Neural progenitor cell (in vitro differentiated cells): ENCODE results near the gene SZRD1.
"Not testable (repeated sequence)": the region's sequence is repeated elsewhere in the genome, so short reads cannot be mapped to it uniquely, and the experiment has no call there.

Experiments
- EZH2 ChIP-seq: fragments of 200-600 bp; sonication (generic); IDR thresholded peaks from 2 replicates; pipeline ENCODE4 v1.6.1; 2017; ENCODE audit warnings: antibody characterized with exemption, mild to moderate bottlenecking, moderate library complexity
- TF ChIP-seq, protein P1 (sequence below): fragments of 200-600 bp; sonication (generic); IDR thresholded peaks from 2 replicates; pipeline ENCODE4 v1.5.1; 2017; ENCODE audit warnings: antibody characterized with exemption, mild to moderate bottlenecking

DNA sequence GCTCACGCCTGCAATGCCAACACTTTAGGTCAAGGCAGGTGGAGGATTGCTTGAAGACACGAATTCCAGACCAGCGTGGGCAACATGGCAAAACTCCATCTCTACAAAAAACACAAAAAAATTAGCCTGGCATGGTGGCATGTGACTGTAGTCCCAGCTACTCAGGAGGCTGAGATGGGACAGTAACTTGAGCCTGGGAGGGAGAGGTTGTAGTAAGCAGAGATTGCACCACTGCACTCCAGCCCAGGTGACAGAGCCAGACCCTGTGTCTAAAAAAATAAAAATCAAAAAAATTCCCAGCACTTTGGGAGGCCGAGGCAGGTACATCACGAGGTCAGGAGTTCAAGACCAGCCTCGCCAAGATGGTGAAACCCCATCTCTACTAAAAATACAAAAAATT, 23.8 kb upstream of the SZRD1 start:
- TF ChIP-seq, protein P1, sequence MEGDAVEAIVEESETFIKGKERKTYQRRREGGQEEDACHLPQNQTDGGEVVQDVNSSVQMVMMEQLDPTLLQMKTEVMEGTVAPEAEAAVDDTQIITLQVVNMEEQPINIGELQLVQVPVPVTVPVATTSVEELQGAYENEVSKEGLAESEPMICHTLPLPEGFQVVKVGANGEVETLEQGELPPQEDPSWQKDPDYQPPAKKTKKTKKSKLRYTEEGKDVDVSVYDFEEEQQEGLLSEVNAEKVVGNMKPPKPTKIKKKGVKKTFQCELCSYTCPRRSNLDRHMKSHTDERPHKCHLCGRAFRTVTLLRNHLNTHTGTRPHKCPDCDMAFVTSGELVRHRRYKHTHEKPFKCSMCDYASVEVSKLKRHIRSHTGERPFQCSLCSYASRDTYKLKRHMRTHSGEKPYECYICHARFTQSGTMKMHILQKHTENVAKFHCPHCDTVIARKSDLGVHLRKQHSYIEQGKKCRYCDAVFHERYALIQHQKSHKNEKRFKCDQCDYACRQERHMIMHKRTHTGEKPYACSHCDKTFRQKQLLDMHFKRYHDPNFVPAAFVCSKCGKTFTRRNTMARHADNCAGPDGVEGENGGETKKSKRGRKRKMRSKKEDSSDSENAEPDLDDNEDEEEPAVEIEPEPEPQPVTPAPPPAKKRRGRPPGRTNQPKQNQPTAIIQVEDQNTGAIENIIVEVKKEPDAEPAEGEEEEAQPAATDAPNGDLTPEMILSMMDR = not testable (repeated sequence)
- not testable (repeated sequence) for TF ChIP-seq EZH2
